Fibroblast of skin of right biceps (primary cell): ENCODE results near the gene CIB4.

Experiments used
- DNase-seq: peaks from one replicate; pipeline ENCODE4 v3.0.0-alpha.2; 2013

The CIB4 gene

GRCh38 chr2:26564121-26564644 lies 77.0 kb downstream of the CIB4 start:
- DNase-seq, result no peak

GRCh38 chr2:26563686-26564085 lies 77.5 kb downstream of the CIB4 start:
- no peak for DNase-seq

- DNase-seq, result no peak
Observed at GRCh38 chr2:26562811-26563645, 78.1 kb downstream of the CIB4 start.

GRCh38 chr2:26561918-26562810 lies 79.0 kb downstream of the CIB4 start:
- peak; percentile 13 for DNase-seq

GRCh38 chr2:26561376-26561775 lies 79.8 kb downstream of the CIB4 start:
- DNase-seq, result no peak

- no peak for DNase-seq
Observed at GRCh38 chr2:26560892-26561291, 80.3 kb downstream of the CIB4 start.

GRCh38 chr2:26559556-26559955 lies 81.6 kb downstream of the CIB4 start:
- no peak for DNase-seq

GRCh38 chr2:26559044-26559405 lies 82.1 kb downstream of the CIB4 start:
- no peak for DNase-seq

GRCh38 chr2:26558271-26559043 lies 82.7 kb downstream of the CIB4 start:
- DNase-seq, result no peak

- no peak for DNase-seq
Observed at GRCh38 chr2:26557244-26557925, 83.8 kb downstream of the CIB4 start.

GRCh38 chr2:26556309-26557243 lies 84.6 kb downstream of the CIB4 start:
- DNase-seq, result no peak

- no peak for DNase-seq
Observed at GRCh38 chr2:26555246-26556133, 85.7 kb downstream of the CIB4 start.

GRCh38 chr2:26552641-26553374 lies 88.4 kb downstream of the CIB4 start:
- no peak for DNase-seq

- DNase-seq, result no peak
Observed at GRCh38 chr2:26550276-26551015, 90.7 kb downstream of the CIB4 start.

GRCh38 chr2:26542676-26543505 lies 98.3 kb downstream of the CIB4 start:
- no peak for DNase-seq

- DNase-seq, result no peak
Observed at GRCh38 chr2:26542194-26542455, 99.0 kb downstream of the CIB4 start.

GRCh38 chr2:26541401-26542193 lies 99.6 kb downstream of the CIB4 start:
- DNase-seq, result no peak
